Measurements from ENCODE around the gene LTB4R. TPM values are rescaled to one million over a fixed set of nuclear protein-coding genes. Genes with fewer than 3 reads are reported as not detected.
"Not testable (repeated sequence)": the region's sequence is repeated elsewhere in the genome, so short reads cannot be mapped to it uniquely, and the experiment has no call there.

The LTB4R gene
- total and polyA plus RNA-seq, 4 donors, result 0.86 to 5.0 (median 2.5) TPM

DNA sequence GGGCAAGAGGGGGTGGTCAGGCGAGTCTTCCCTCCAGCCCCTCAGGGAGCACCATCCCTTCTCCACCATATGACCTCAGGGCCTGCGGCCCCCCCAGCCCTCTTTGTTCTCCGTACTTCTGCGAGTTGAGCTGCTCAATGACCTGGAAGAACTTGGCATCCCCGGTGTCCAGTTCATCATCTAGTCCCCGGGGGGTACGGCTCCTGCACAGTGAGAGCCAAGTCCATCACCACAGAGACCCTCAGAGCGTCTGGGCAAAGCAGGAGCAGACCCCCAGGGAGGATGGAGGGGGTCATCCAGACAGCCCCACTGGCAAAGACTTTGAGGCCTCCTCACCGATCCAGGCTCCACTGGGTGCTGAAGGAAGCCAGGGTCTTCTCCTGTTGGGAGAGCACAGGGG, 14.7 kb downstream of the LTB4R start:
- H3K9me3 ChIP-seq (ENCODE audit: control insufficient read depth in 4 of 4, low read length in 3 of 4), result no peaks in the 10 kb centered on the region
- WGBS, result 90% methylated on average over 9 of the region's 9 CpGs
- H3K4me3 ChIP-seq (ENCODE audit: low read depth in 1 of 3, low read length in 3 of 3), result no peak overlapping the region
- TF ChIP-seq HNF4G (IDR thresholded peaks at IDR 0.05), result no peak
- TF ChIP-seq SP1 (IDR thresholded peaks at IDR 0.05), result no peak
- TF ChIP-seq RXRA (IDR thresholded peaks at IDR 0.05), result no peak
- no peak for TF ChIP-seq YY1 (IDR thresholded peaks at IDR 0.05)
- TF ChIP-seq MAX (IDR thresholded peaks at IDR 0.05), result no peak
- TF ChIP-seq HNF4A (conservative IDR thresholded peaks at IDR 0.05), result no peak
- H3K9ac ChIP-seq (ENCODE audit: low read depth in 1 of 2, low read length in 2 of 2), result no peak overlapping the region
- H3K27me3 ChIP-seq (ENCODE audit: control insufficient read depth in 4 of 4, insufficient read depth in 4 of 4, low read length in 3 of 4), result no peaks in the 10 kb centered on the region
- H3K36me3 ChIP-seq (ENCODE audit: control insufficient read depth in 4 of 4, insufficient read depth in 3 of 4, low read depth in 1 of 4, low read length in 3 of 4), result no peaks in the 10 kb centered on the region
- DNase-seq (ENCODE audit: low spot score), result no peak
- H3K4me1 ChIP-seq (ENCODE audit: control insufficient read depth in 4 of 4, insufficient read depth in 4 of 4, low read length in 3 of 4), result peaks cover 0 to 6% (median 1%) of the 10 kb centered on the region in 4 donors
- H3K27ac ChIP-seq (ENCODE audit: low read depth in 1 of 2, low read length in 2 of 2), result no peak overlapping the region

- Histone ChIP-seq H3K4me3 (ENCODE audit: low read depth in 1 of 3, low read length in 3 of 3) (no peak overlapping the region), H3K27me3 (ENCODE audit: control insufficient read depth in 4 of 4, insufficient read depth in 4 of 4, low read length in 3 of 4) (no peaks in the 10 kb centered on the region), H3K27ac (ENCODE audit: low read depth in 1 of 2, low read length in 2 of 2) (no peak overlapping the region), H3K4me1 (ENCODE audit: control insufficient read depth in 4 of 4, insufficient read depth in 4 of 4, low read length in 3 of 4) (peaks cover under 1 to 13% (median 4%) of the 10 kb centered on the region in 4 donors), H3K9ac (ENCODE audit: low read depth in 1 of 2, low read length in 2 of 2) (no peak overlapping the region), H3K36me3 (ENCODE audit: control insufficient read depth in 4 of 4, insufficient read depth in 3 of 4, low read depth in 1 of 4, low read length in 3 of 4) (no peaks in the 10 kb centered on the region), H3K9me3 (ENCODE audit: control insufficient read depth in 4 of 4, low read length in 3 of 4) (no peaks in the 10 kb centered on the region)
- DNase-seq (ENCODE audit: low spot score), result no peak
- TF ChIP-seq HNF4A (conservative IDR thresholded peaks at IDR 0.05) (no peak), RXRA (IDR thresholded peaks at IDR 0.05) (no peak), CTCF (IDR thresholded peaks at IDR 0.05; ENCODE audit: low read depth, low read length, missing input control) (no peak)
- TF ChIP-seq, protein P1, sequence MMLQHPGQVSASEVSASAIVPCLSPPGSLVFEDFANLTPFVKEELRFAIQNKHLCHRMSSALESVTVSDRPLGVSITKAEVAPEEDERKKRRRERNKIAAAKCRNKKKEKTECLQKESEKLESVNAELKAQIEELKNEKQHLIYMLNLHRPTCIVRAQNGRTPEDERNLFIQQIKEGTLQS (IDR thresholded peaks at IDR 0.05), result no peak
- 82% methylated on average over 2 of the region's 2 CpGs for WGBS
Observed at GRCh38 chr14:24327303-24327702, 16.0 kb downstream of the LTB4R start.

DNA sequence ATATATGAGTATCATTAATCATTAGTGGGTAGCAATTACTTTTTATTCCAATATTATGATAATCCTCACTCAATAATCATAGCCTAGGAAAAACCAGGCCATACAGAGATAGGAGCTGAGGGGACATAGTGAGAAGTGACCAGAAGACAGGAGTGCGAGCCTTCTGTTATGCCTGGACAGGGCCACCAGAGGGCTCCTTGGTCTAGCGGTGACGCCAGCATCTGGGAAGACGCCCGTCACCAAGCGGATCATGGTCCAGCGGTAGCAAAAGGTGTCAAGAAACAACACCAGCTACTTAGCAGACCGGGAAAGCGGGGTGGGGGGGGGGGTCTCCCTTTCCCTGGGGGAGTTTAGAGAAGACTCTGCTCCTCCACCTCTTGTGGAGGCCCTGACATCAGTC, 16.6 kb downstream of the LTB4R start:
- H3K9ac ChIP-seq (ENCODE audit: low read depth in 1 of 2, low read length in 2 of 2); H3K27me3 ChIP-seq (ENCODE audit: control insufficient read depth in 4 of 4, insufficient read depth in 4 of 4, low read length in 3 of 4); H3K9me3 ChIP-seq (ENCODE audit: control insufficient read depth in 4 of 4, low read length in 3 of 4); H3K4me3 ChIP-seq (ENCODE audit: low read depth in 1 of 3, low read length in 3 of 3); H3K27ac ChIP-seq (ENCODE audit: low read depth in 1 of 2, low read length in 2 of 2); H3K36me3 ChIP-seq (ENCODE audit: control insufficient read depth in 4 of 4, insufficient read depth in 3 of 4, low read depth in 1 of 4, low read length in 3 of 4); DNase-seq (ENCODE audit: low spot score): not testable (repeated sequence)
- H3K4me1 ChIP-seq (ENCODE audit: control insufficient read depth in 4 of 4, insufficient read depth in 4 of 4, low read length in 3 of 4), result peaks cover 5 to 19% (median 10%) of the 10 kb centered on the region in 4 donors
- WGBS, result 3% methylated on average over 9 of the region's 9 CpGs
- peak; percentile 54 to 67 for TF ChIP-seq RAD21 (IDR thresholded peaks at IDR 0.05)
- peak; percentile 31 for TF ChIP-seq CTCF (IDR thresholded peaks at IDR 0.05; ENCODE audit: low read depth, low read length, missing input control)
